ENCODE data around the gene MISP.
A peak's percentile ranks its signal among the peaks of the same experiment; 100 is the strongest.

Gene MISP

DNA sequence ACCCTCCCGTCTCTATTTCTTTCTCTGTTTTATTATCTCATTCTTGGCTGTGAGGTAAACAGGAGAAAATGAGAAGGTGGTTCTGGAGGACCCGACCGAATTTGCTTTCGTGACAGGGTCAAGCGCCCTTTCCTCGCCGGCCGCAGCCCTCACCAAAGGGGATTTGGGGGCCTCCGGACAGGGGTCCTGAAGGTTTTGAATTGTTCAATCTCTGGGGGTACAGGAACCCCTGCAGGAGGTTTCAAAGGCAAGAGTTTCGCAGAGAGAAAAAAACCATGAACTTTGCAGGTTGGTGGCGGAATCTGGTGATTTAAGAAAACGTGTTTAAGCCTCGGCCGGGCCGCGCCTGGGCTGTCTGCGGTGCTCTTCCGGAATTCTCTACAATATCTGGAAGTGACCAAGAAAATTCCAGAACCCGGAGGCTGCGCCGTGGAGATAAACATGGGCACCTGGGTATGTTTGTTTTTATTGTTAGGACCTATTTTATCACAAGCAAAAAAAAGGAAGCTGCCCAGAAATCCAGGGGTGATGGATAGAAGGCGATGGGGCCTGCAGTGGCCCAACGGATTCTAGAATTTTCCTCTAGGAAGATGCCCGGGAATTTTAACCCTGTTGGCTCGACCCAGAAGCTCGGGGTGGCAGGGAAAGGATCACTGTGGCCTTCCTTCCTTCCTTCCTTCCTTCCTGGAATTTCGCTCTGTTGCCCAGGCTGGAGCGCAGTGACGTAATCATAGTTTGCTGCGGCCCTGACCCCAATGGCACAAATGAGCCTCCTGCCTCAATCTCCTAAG is 32.2 kb downstream of the MISP start:
- DNase-seq, result no peak
- TF ChIP-seq POLR2A (IDR thresholded peaks at IDR 0.05; ENCODE audit: low read length) (no peak), GATA1 (IDR thresholded peaks at IDR 0.05; ENCODE audit: low read depth, low read length) (no peak)

GRCh38 chr19:784541-784940 is 33.6 kb downstream of the MISP start:
- TF ChIP-seq GATA1 (IDR thresholded peaks at IDR 0.05; ENCODE audit: low read depth, low read length) (no peak), POLR2A (IDR thresholded peaks at IDR 0.05; ENCODE audit: low read length) (no peak)
- no peak for DNase-seq

DNA sequence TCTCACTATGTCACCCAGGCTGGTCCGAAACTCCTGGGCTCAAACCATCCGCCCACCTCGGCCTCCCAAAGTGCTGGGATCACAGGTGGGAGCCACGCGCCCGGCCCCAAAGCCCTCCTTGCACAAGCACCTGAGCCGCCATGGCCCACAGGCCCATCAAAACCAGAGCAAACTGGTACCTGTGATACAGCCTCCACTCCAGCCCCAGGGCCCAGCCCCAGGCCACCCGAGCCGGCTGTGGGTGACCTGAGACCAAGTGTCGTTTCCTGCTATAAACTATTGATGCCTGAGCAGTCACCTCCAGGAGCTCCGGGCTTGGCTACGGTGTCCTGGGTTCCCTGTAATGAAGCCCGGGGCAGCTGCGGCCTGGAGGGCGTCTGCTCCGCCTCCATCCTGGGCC is 36.6 kb downstream of the MISP start:
- TF ChIP-seq POLR2A (IDR thresholded peaks at IDR 0.05; ENCODE audit: low read length) (no peak), GATA1 (IDR thresholded peaks at IDR 0.05; ENCODE audit: low read depth, low read length) (no peak)
- no peak for DNase-seq

DNA sequence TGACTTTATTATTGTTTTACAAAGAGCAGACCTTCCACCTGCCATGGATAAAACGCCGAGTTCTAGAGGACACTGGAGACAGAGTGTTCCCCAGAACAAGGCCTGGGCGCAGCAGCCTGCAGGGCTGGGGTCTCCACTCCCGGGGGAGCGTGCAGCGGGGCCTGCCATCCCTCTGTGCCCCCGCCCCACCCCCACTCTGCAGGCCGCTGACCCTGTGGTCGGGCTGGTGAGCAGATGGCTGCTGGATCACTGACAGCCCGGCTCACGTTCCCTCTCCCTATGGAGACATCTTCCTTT is 37.7 kb downstream of the MISP start:
- DNase-seq, result no peak
- TF ChIP-seq GATA1 (IDR thresholded peaks at IDR 0.05; ENCODE audit: low read depth, low read length) (no peak), POLR2A (IDR thresholded peaks at IDR 0.05; ENCODE audit: low read length) (no peak)

GRCh38 chr19:788983-789700 is 38.2 kb downstream of the MISP start:
- DNase-seq, result peak; percentile 80 to 90
- TF ChIP-seq GATA1 (IDR thresholded peaks at IDR 0.05; ENCODE audit: low read depth, low read length), result no peak
- TF ChIP-seq POLR2A (IDR thresholded peaks at IDR 0.05; ENCODE audit: low read length), result no peak

DNA sequence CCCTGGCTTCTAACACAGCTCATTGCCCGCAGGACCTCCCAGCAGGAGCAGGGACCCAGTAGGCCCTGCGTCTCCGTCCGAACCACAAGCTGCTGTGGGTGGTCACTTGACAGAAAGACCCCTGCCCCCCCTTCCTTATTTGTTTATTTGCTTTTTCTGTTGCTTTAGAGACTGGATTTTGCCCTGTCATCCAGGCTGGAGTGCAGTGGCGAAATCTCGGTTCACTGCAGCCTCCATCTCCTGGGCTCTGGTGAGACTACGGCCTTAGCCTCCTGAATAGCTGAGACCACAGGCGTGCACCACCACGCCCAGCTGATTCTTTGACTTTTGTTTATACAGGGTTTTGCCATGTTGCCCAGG is 38.8 kb downstream of the MISP start:
- peak in 1 of 2 experiments; percentile 75 for DNase-seq
- no peak for TF ChIP-seq POLR2A (IDR thresholded peaks at IDR 0.05; ENCODE audit: low read length)
- no peak for TF ChIP-seq GATA1 (IDR thresholded peaks at IDR 0.05; ENCODE audit: low read depth, low read length)

- TF ChIP-seq GATA1 (IDR thresholded peaks at IDR 0.05; ENCODE audit: low read depth, low read length) (no peak), POLR2A (IDR thresholded peaks at IDR 0.05; ENCODE audit: low read length) (no peak)
- peak in 1 of 2 experiments; percentile 60 for DNase-seq
Observed at GRCh38 chr19:791007-791566, 40.2 kb downstream of the MISP start.

GRCh38 chr19:791567-792305 is 40.8 kb downstream of the MISP start:
- peak; percentile 83 to 89 for DNase-seq
- TF ChIP-seq POLR2A (IDR thresholded peaks at IDR 0.05; ENCODE audit: low read length), result no peak
- no peak for TF ChIP-seq GATA1 (IDR thresholded peaks at IDR 0.05; ENCODE audit: low read depth, low read length)

DNA sequence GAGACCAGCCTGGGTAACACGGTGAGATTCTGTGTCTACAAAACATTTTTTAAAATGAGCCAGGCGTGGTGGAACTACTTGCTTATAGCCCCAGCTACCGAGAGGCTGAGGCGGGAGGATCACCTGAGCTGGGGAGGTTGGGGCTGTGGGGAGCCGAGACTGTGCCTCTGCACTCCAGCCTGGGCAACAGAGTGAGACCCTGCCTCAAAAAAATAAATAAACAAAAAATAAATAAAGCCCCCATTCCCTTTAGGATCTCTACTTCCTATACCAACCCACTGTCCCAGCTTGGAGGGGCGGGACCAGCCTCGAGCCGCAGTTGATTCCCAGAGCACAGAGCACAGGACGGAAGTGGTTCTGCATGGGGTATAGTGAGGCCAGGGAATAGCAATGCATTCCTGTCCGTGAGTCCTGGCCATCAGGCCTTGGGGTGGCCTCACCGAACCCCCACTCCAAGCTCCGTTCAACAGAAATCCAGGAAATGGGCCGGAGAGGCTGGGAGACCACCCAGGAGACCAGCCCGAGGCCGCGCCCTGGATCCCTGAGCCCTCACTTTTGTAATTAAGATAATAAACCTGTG is 41.5 kb downstream of the MISP start:
- DNase-seq, result no peak
- TF ChIP-seq POLR2A (IDR thresholded peaks at IDR 0.05; ENCODE audit: low read length) (no peak), GATA1 (IDR thresholded peaks at IDR 0.05; ENCODE audit: low read depth, low read length) (no peak)

DNA sequence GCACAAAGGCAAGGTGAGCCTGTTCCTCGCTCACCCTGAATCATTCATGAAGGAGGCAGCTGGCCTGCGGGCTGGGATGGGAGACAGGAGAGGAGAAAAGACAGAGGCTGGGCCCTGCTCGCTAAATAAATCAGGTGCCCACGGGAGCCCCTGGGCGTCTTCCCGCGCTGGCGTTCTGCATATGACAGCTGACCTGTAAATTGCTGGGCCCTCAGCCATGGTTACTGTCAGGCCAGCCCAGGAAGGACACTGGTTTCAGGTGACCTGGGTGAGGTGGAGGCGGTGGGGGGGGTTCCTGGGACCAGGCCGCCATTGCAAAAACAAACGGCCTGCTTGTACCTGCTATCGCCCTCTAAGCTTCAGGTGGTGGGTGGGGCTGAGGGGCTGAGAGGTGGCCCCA is 42.9 kb downstream of the MISP start:
- no peak for DNase-seq
- no peak for TF ChIP-seq POLR2A (IDR thresholded peaks at IDR 0.05; ENCODE audit: low read length)
- TF ChIP-seq GATA1 (IDR thresholded peaks at IDR 0.05; ENCODE audit: low read depth, low read length), result no peak

DNA sequence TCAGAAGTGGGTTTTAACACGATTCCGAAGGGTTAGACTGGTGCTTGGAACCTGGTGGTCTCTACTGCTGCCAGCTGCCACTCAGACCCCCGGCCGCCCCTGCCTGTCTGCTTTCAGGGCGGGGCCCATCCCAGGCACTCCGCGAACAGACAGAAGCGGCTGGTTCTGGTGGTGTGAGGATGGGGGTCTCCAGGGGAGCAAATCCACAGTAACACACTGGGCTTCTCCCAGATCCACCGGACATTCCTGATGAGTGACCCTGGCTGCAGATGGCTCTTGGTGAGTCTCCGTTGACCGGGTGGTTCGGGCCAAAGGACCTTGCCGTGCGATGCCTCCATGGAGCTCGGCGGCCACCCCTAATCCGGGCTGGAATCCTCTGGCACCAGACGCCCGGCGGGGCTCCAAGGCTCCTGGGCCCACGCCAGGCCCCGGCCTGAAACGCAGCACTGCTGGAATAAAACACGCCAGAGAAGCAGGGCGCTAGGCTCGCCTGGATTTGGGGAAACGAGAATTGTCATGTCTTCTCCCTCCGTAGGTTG is 44.2 kb downstream of the MISP start:
- no peak for TF ChIP-seq POLR2A (IDR thresholded peaks at IDR 0.05; ENCODE audit: low read length)
- no peak for TF ChIP-seq GATA1 (IDR thresholded peaks at IDR 0.05; ENCODE audit: low read depth, low read length)
- no peak for DNase-seq

- TF ChIP-seq GATA1 (IDR thresholded peaks at IDR 0.05; ENCODE audit: low read depth, low read length) (no peak), POLR2A (IDR thresholded peaks at IDR 0.05; ENCODE audit: low read length) (no peak)
- DNase-seq, result no peak
Observed at GRCh38 chr19:795691-796581, 45.0 kb downstream of the MISP start.

Measured in erythroblast (primary cell).